ENCODE results near the gene CDK18. TPM values are rescaled to one million over a fixed set of nuclear protein-coding genes. Genes with fewer than 3 reads are reported as not detected.

Gene CDK18
- total and polyA plus RNA-seq, 9 of the 15 experiments (the other 6 are each of a cell fraction or from before 2014, with no cell fraction given) = 0.05 to 0.69 (median 0.17) TPM; not detected in 2

DNA sequence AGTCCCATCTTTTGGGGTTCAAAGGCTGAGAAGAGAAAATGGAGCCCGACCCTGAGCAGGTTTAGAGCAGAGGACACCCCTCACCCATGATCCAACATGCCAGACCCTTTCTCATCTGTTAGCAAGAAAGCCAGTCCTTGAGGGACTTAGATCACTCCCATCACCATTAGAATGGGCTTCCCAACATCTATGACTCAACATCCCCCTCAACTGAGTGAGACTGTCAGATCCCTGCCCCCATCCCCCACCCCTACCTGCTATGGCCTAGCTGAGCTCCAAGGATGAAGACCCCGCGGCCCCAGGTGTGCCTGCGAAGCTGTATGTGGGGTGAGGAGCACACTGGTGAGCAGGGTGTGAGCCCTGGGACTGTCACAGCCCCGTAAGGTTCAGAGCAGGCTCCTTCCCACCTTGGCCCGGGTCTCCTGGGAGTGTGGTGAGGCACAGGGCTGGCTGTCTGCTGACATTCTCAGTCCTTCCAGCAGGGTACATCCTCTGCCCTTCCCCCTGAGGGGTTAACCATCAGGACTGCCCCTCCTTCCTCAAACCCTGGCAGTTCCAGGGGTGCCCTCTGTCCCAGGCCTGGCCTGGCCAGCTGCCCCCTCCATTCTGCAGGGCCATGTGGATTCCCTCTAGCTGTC lies 27.2 kb upstream of the CDK18 start:
- Histone ChIP-seq H3K36me3 (ENCODE audit: control insufficient read depth, insufficient read depth, low read length) (no peaks in the 10 kb centered on the region), H3K4me3 (no peak overlapping the region), H3K27me3 (ENCODE audit: control insufficient read depth in 2 of 2, insufficient read depth in 2 of 2, low read length in 2 of 2) (peaks cover 16 to 41% of the 10 kb centered on the region in 2 experiments), H3K4me2 (ENCODE audit: insufficient read depth, low read length) (no peak overlapping the region), H4K20me1 (replicated peaks; ENCODE audit: control insufficient read depth, insufficient read depth, low read length) (peaks cover 16% of the 10 kb centered on the region), H3K79me2 (ENCODE audit: control insufficient read depth, insufficient read depth, low read length) (no peaks in the 10 kb centered on the region), H3K9me3 (replicated peaks; ENCODE audit: control insufficient read depth, insufficient read depth, low read depth, low read length) (peaks cover 4% of the 10 kb centered on the region; the same call in 1 of the 2 replicates), H3K9ac (ENCODE audit: insufficient read depth in 1 of 2, low read depth in 2 of 2, low read length in 2 of 2) (no peak overlapping the region), H2AFZ (ENCODE audit: low read depth, low read length) (no peak overlapping the region), H3K4me1 (replicated peaks in 1 of 2; ENCODE audit: control insufficient read depth in 2 of 2, insufficient read depth in 2 of 2, low read length in 2 of 2) (peaks cover 0 to 4% of the 10 kb centered on the region in 2 experiments; a peak in 1 of 5 replicates), H3K9me1 (ENCODE audit: control insufficient read depth, insufficient read depth, low read length) (no peaks in the 10 kb centered on the region), H3K27ac (ENCODE audit: extremely low read depth, low read depth, low read length) (no peak overlapping the region)
- no peak for FAIRE-seq
- ATAC-seq = peak; percentile 38; the same call in 2 of the 3 replicates
- in situ Hi-C loops (cut with MboI) (no loop called here), intact Hi-C loops (cut with micrococcal nuclease) (no loop called here)
- no TSS peak for BruUV-seq (replicated peaks)
- TF ChIP-seq NEUROD1 (IDR thresholded peaks at IDR 0.05; ENCODE audit: borderline replicate concordance, low read depth, low read length, partially characterized antibody) (no peak), NONO (IDR thresholded peaks at IDR 0.05; ENCODE audit: low read depth in 2 of 2, low read length in 1 of 2) (no peak), ZNF197 (CRISPR knock-in tag; IDR thresholded peaks at IDR 0.05; ENCODE audit: low read depth) (no peak), ZNF695 (CRISPR knock-in tag; IDR thresholded peaks at IDR 0.05) (no peak)
- TF ChIP-seq, protein P1, sequence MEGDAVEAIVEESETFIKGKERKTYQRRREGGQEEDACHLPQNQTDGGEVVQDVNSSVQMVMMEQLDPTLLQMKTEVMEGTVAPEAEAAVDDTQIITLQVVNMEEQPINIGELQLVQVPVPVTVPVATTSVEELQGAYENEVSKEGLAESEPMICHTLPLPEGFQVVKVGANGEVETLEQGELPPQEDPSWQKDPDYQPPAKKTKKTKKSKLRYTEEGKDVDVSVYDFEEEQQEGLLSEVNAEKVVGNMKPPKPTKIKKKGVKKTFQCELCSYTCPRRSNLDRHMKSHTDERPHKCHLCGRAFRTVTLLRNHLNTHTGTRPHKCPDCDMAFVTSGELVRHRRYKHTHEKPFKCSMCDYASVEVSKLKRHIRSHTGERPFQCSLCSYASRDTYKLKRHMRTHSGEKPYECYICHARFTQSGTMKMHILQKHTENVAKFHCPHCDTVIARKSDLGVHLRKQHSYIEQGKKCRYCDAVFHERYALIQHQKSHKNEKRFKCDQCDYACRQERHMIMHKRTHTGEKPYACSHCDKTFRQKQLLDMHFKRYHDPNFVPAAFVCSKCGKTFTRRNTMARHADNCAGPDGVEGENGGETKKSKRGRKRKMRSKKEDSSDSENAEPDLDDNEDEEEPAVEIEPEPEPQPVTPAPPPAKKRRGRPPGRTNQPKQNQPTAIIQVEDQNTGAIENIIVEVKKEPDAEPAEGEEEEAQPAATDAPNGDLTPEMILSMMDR (IDR thresholded peaks at IDR 0.05 in 2 of 3, conservative IDR thresholded peaks at IDR 0.05 in 1 of 3; ENCODE audit: insufficient read depth in 2 of 3, low read depth in 1 of 3, low read length in 3 of 3) = no peak
- TF ChIP-seq, protein P2, sequence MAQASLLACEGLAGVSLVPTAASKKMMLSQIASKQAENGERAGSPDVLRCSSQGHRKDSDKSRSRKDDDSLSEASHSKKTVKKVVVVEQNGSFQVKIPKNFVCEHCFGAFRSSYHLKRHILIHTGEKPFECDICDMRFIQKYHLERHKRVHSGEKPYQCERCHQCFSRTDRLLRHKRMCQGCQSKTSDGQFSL (CRISPR knock-in tag; IDR thresholded peaks at IDR 0.05) = no peak
- TF ChIP-seq, protein P2 (tag; IDR thresholded peaks at IDR 0.05) = no peak
- CTCF ChIA-PET (ENCODE audit: low intra/inter-chr PET ratio) = no interaction called here
- 2% methylated on average over 6 of the region's 6 CpGs for WGBS (ENCODE audit: insufficient coverage, low coverage, missing lambda C conversion rate)
- POLR2A ChIA-PET = interaction anchor here (0.5 to 1.0 kb wide), 4 partner anchors 11 to 628 kb away, joined by 3 read pairs; no protein-coding TSS in a partner anchor
- DNase-seq (ENCODE audit: extremely low read depth in 1 of 4, low spot score in 3 of 4) = no peak
